HEK293 (cell line): Measurements from ENCODE around the gene RGS11.

Experiments used
- BCL11A ChIP-seq: fragments of 450-650 bp; formaldehyde crosslinking; IDR thresholded peaks from 2 replicates; pipeline ENCODE4 v1.5.1; 2016; ENCODE audit warnings: low read depth, missing biosample characterization, missing genetic modification characterization
- ZBTB21 ChIP-seq: fragments of 450-650 bp; formaldehyde crosslinking; IDR thresholded peaks from 2 replicates; pipeline ENCODE4 v1.5.1; 2017; ENCODE audit warnings: missing biosample characterization, missing genetic modification characterization
- ZNF114 ChIP-seq: fragments of 450-650 bp; formaldehyde crosslinking; IDR thresholded peaks from 2 replicates; pipeline ENCODE4 v1.5.0; 2017; ENCODE audit warnings: missing biosample characterization, missing genetic modification characterization
- ZNF174 ChIP-seq: fragments of 450-650 bp; formaldehyde crosslinking; IDR thresholded peaks from 2 replicates; pipeline ENCODE4 v1.5.0; 2017; ENCODE audit warnings: missing biosample characterization, mild to moderate bottlenecking, missing genetic modification characterization
- ZNF2 ChIP-seq: fragments of 450-650 bp; formaldehyde crosslinking; IDR thresholded peaks from 2 replicates; pipeline ENCODE4 v1.5.1; 2016; ENCODE audit warnings: missing biosample characterization, missing genetic modification characterization
- ZNF473 ChIP-seq: fragments of 450-650 bp; formaldehyde crosslinking; IDR thresholded peaks from 2 replicates; pipeline ENCODE4 v1.5.1; 2017; ENCODE audit warnings: missing biosample characterization, missing genetic modification characterization
- ZNF501 ChIP-seq: fragments of 450-650 bp; formaldehyde crosslinking; IDR thresholded peaks from 2 replicates; pipeline ENCODE4 v1.5.1; 2016; ENCODE audit warnings: missing biosample characterization, missing genetic modification characterization
- ZNF510 ChIP-seq: fragments of 450-650 bp; formaldehyde crosslinking; IDR thresholded peaks from 2 replicates; pipeline ENCODE4 v1.5.1; 2018; ENCODE audit warnings: mild to moderate bottlenecking, missing genetic modification characterization, missing biosample characterization; ENCODE audit not compliant: insufficient replicate concordance
- ZNF843 ChIP-seq: fragments of 450-650 bp; formaldehyde crosslinking; IDR thresholded peaks from 2 replicates; pipeline ENCODE4 v1.5.1; 2016; ENCODE audit warnings: missing biosample characterization, missing genetic modification characterization
- TF ChIP-seq, protein P1 (sequence below): fragments of 450-650 bp; formaldehyde crosslinking; IDR thresholded peaks from 2 replicates; pipeline ENCODE4 v1.5.1; 2016; ENCODE audit warnings: missing biosample characterization, missing genetic modification characterization
- TF ChIP-seq, protein P2 (sequence below): fragments of 450-650 bp; IDR thresholded peaks from 2 replicates; pipeline ENCODE4 v1.5.1; 2018; ENCODE audit warnings: missing biosample characterization, missing genetic modification characterization

DNA sequence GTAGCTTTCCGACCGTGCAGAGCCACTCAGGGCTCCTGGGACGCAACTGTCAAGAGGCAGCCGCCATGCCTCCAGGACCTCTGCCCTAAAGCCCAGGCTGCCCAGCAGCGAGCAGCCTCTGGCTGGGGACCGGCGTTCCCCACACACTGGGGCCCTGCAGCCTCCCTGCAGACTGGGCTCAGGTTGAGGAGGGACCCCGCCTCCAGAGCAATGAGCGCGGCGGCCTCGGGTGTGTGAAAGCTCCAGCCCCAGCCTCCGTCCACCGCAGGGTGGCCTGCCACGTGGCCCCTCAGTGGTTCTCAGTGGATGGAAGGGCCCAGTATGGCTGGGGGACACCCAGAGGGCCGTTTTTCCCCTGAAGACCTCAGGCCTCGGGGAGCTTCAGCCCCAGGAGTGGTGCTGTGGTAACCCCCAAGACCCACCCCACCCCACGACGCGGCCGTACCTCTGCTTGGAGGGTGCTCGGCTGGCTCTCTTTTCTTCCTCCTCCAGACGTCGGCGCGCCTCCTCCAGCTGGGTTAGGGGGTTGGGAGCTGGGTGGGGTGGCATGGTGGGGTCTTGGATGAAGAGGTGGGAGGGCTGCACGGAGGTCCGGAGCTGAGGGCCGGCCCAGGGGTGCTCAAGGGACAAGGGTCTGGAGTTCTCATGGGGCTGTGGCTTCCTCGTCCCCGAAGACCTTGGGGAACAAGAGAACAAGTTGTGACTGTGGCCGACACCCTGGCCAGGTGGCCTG lies 17.5 kb upstream of the RGS11 start:
- TF ChIP-seq ZBTB21 (tag by site-specific recombination), result no peak
- no peak for TF ChIP-seq BCL11A
- TF ChIP-seq ZNF2 (tag by site-specific recombination), result no peak
- TF ChIP-seq, protein P1, sequence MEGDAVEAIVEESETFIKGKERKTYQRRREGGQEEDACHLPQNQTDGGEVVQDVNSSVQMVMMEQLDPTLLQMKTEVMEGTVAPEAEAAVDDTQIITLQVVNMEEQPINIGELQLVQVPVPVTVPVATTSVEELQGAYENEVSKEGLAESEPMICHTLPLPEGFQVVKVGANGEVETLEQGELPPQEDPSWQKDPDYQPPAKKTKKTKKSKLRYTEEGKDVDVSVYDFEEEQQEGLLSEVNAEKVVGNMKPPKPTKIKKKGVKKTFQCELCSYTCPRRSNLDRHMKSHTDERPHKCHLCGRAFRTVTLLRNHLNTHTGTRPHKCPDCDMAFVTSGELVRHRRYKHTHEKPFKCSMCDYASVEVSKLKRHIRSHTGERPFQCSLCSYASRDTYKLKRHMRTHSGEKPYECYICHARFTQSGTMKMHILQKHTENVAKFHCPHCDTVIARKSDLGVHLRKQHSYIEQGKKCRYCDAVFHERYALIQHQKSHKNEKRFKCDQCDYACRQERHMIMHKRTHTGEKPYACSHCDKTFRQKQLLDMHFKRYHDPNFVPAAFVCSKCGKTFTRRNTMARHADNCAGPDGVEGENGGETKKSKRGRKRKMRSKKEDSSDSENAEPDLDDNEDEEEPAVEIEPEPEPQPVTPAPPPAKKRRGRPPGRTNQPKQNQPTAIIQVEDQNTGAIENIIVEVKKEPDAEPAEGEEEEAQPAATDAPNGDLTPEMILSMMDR (tag by site-specific recombination), result no peak
- no peak for TF ChIP-seq ZNF114 (tag by site-specific recombination)
- TF ChIP-seq, protein P2, sequence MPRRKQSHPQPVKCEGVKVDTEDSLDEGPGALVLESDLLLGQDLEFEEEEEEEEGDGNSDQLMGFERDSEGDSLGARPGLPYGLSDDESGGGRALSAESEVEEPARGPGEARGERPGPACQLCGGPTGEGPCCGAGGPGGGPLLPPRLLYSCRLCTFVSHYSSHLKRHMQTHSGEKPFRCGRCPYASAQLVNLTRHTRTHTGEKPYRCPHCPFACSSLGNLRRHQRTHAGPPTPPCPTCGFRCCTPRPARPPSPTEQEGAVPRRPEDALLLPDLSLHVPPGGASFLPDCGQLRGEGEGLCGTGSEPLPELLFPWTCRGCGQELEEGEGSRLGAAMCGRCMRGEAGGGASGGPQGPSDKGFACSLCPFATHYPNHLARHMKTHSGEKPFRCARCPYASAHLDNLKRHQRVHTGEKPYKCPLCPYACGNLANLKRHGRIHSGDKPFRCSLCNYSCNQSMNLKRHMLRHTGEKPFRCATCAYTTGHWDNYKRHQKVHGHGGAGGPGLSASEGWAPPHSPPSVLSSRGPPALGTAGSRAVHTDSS (tag by site-specific recombination), result no peak
- no peak for TF ChIP-seq ZNF473
- no peak for TF ChIP-seq ZNF843
- no peak for TF ChIP-seq ZNF510 (tag by site-specific recombination)
- TF ChIP-seq ZNF174 (tag by site-specific recombination), result no peak
- no peak for TF ChIP-seq ZNF501 (tag by site-specific recombination)
